ENCODE data around the gene ZPBP2. TPM values are rescaled to one million over a fixed set of nuclear protein-coding genes. Genes with fewer than 3 reads are reported as not detected.

The ZPBP2 gene, protein sequence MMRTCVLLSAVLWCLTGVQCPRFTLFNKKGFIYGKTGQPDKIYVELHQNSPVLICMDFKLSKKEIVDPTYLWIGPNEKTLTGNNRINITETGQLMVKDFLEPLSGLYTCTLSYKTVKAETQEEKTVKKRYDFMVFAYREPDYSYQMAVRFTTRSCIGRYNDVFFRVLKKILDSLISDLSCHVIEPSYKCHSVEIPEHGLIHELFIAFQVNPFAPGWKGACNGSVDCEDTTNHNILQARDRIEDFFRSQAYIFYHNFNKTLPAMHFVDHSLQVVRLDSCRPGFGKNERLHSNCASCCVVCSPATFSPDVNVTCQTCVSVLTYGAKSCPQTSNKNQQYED
- total RNA-seq = not detected in 2 replicates

GRCh38 chr17:39867880-39868553, at the start of gene ZPBP2:
ZPBP2 (plus strand) TSS chr17:39868202; CDS start chr17:39868355, 153 bp downstream.

DNA sequence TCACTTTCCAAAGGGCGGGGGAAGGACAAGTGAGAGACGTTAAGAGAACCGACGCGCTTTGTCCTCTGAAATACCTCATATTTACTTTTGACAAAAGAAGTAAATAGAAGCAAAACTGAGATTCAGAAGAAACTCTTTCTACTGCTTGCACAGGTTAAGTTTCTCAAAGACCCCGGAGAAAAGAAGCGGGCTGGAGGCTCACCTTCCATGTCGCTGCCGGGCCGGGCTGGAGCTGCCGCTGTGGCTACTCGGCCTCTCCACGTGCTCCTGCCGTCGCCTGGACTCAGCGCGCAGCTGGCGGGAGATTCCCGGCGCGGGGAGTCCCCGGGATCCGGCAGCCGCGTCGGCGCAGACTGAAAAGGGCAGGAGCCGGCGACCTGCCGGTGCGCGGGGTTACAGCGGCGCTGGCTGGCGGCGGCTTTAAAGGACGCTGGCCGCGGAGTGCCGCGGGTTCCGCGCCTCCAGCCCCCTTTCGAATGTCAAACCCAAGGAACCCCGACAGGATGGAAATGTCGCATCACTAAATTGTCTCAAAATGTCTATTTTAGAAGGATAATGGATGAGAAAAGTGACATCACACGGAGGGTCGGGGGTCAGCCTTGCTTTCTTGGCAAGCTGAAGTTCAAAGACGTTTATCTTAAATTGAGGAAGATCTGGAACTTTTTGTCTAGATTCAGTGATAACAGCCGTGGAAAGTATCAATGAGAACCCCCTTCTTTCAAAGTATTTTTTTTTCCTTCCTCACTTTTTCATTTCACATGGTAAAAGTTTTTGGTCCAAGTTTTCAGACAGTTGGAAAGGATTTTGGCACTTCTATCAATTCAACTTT, 3.9 kb upstream of the ZPBP2 start, which contains the start of gene IKZF3:
IKZF3 (minus strand) TSS at position 395 of the 829 bp plus-strand sequence; CDS start at position 209, 186 bp downstream.

Small RNAs within 50 kb of the gene (small RNA-seq; reads per million reads assigned to genes)
- gene AC090844.1 = not detected

Other genes starting within 250 kb of the ZPBP2 start
- not detected in 2 replicates for gene PPP1R1B, start 241.2 kb upstream of the ZPBP2 start, total RNA-seq
- gene STARD3, start 231.1 kb upstream of the ZPBP2 start, total RNA-seq = 23.0 and 25.1 TPM in 2 replicates
- gene TCAP, start 202.9 kb upstream of the ZPBP2 start, total RNA-seq = 0.26 and 0.32 TPM in 2 replicates
- gene PNMT, start 199.7 kb upstream of the ZPBP2 start, total RNA-seq = not detected in 2 replicates
- 11.4 and 13.1 TPM in 2 replicates for gene PGAP3, start 180.1 kb upstream of the ZPBP2 start, total RNA-seq
- 41.0 and 44.4 TPM in 2 replicates for gene ERBB2, start 168.1 kb upstream of the ZPBP2 start, total RNA-seq
- gene MIEN1, start 137.7 kb upstream of the ZPBP2 start, total RNA-seq = 21.4 and 28.5 TPM in 2 replicates
- gene GRB7, start 130.3 kb upstream of the ZPBP2 start, total RNA-seq = 0.32 and 0.78 TPM in 2 replicates
- gene IKZF3, start 3.9 kb upstream of the ZPBP2 start, total RNA-seq = not detected in 2 replicates
- gene GSDMB, start 50.4 kb downstream of the ZPBP2 start, total RNA-seq = 6.1 and 6.4 TPM in 2 replicates
- gene ORMDL3, start 59.4 kb downstream of the ZPBP2 start, total RNA-seq = 40.1 and 42.3 TPM in 2 replicates
- not detected in 2 replicates for gene LRRC3C, start 59.5 kb downstream of the ZPBP2 start, total RNA-seq
- 0.22 and 0.39 TPM in 2 replicates for gene GSDMA, start 94.8 kb downstream of the ZPBP2 start, total RNA-seq
- 81.7 and 99.6 TPM in 2 replicates for gene PSMD3, start 112.6 kb downstream of the ZPBP2 start, total RNA-seq
- not detected in 2 replicates for gene CSF3, start 147.2 kb downstream of the ZPBP2 start, total RNA-seq
- 44.7 and 50.5 TPM in 2 replicates for gene MED24, start 186.2 kb downstream of the ZPBP2 start, total RNA-seq
- 24.0 and 26.2 TPM in 2 replicates for gene THRA, start 194.8 kb downstream of the ZPBP2 start, total RNA-seq
- 4.0 and 4.8 TPM in 2 replicates for gene NR1D1, start 232.4 kb downstream of the ZPBP2 start, total RNA-seq

Measured in articular chondrocyte of knee joint (primary cell).